Activated naive CD8-positive, alpha-beta T cell treated with anti-CD3 and anti-CD28 coated beads, Interleukin-2, amount 50 U/mL, for 24 hours (primary cell): ENCODE data around the gene RALB.
A peak's percentile ranks its signal among the peaks of the same experiment; 100 is the strongest.
"Not testable (repeated sequence)": the region's sequence is repeated elsewhere in the genome, so short reads cannot be mapped to it uniquely, and the experiment has no call there.

Source experiments
- ATAC-seq: fragments of 150-1000 bp; cut with Tn5 transposase; one replicate; pipeline ENCODE4 v1.10.0; 2021
- DNase-seq: peaks from one replicate; pipeline ENCODE4 v3.0.0; 2021
- H3K27ac Mint-ChIP-seq: one replicate; pipeline ENCODE4 v1.8.0; 2021; ENCODE audit warnings: mild to moderate bottlenecking, mixed read lengths
- H3K27me3 Mint-ChIP-seq: one replicate; pipeline ENCODE4 v1.8.0; 2021; ENCODE audit warnings: mixed read lengths
- H3K36me3 Mint-ChIP-seq: one replicate; pipeline ENCODE4 v1.8.0; 2021; ENCODE audit warnings: low read depth, mixed read lengths
- H3K4me1 Mint-ChIP-seq: one replicate; pipeline ENCODE4 v1.8.0; 2021; ENCODE audit warnings: mixed read lengths
- H3K4me3 Mint-ChIP-seq: one replicate; pipeline ENCODE4 v1.8.0; 2021; ENCODE audit warnings: mild to moderate bottlenecking, moderate library complexity, mixed read lengths
- H3K9me3 Mint-ChIP-seq: one replicate; pipeline ENCODE4 v1.8.0; 2021; ENCODE audit warnings: mixed read lengths

RALB gene

DNA sequence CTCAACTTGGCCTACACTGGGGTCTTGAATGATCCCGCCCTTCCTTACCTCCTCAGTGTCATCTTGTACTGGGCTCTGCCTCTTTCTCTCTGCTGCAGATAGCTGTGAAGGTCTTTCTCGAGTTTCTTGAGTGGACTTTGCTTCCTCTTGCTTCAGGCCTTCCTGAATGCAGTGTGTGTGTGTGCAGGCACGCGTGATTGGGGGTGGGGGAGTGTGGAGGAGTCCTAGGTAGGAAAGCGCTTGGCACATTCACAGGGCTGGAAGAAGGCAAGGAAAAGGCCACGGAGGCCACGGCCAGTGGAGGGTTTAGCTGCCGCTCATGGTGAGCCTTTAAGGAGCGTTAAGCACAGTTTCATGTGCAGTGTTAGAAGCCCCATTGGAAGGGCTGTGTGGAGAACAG is 5.5 kb downstream of the RALB start:
- Mint-ChIP-seq H3K36me3 (peaks cover 15% of the 10 kb centered on the region), H3K27me3 (no peaks in the 10 kb centered on the region), H3K4me1 (peaks cover 46% of the 10 kb centered on the region), H3K9me3 (peaks cover 9% of the 10 kb centered on the region), H3K4me3 (no peak overlapping the region), H3K27ac (no peak overlapping the region)
- no peak for ATAC-seq
- no peak for DNase-seq

DNA sequence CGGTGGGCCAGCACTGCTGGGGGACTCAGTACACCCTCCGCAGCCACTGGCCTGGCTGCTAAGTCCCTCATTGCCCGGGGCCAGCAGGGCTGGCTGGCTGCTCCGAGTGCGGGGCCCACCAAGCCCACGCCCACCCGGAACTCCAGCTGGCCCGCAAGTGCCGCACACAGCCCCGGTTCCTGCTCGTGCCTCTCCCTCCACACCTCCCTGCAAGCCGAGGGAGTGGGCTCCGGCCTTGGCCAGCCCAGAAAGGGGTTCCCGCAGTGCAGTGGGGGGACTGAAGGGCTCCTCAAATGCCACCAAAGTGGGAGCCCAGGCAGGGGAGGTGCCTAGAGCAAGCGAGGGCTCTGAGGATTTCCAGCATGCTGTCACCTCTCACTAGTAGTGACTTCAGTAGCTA is 7.3 kb downstream of the RALB start:
- H3K27ac Mint-ChIP-seq, H3K4me3 Mint-ChIP-seq, ATAC-seq, DNase-seq, H3K27me3 Mint-ChIP-seq, H3K9me3 Mint-ChIP-seq: not testable (repeated sequence)
- Mint-ChIP-seq H3K4me1 (peaks cover 36% of the 10 kb centered on the region), H3K36me3 (peaks cover 12% of the 10 kb centered on the region)

DNA sequence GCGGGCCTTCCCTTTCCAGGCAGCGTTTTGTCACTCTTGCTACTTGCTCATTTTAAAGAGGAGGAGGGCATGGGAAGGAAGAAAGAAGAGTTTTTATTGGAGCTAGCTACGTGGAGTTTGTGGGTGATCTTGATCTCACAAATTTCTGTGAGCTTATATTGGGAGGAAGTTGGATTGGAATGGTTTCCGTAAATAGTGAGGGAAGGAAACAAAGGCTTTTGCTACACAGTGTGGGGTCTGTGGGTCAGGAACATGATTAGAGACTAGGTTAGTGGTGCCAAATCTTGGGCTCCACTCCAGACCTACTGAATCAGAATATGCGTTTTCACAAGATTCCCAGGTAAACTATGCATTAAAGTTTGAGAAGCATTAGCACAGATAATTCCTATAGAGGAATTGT is 8.1 kb downstream of the RALB start:
- Mint-ChIP-seq H3K4me1 (peaks cover 35% of the 10 kb centered on the region), H3K9me3 (peaks cover 9% of the 10 kb centered on the region), H3K36me3 (peaks cover 12% of the 10 kb centered on the region), H3K27ac (no peak overlapping the region), H3K27me3 (no peaks in the 10 kb centered on the region), H3K4me3 (no peak overlapping the region)
- DNase-seq: no peak
- ATAC-seq: no peak

DNA sequence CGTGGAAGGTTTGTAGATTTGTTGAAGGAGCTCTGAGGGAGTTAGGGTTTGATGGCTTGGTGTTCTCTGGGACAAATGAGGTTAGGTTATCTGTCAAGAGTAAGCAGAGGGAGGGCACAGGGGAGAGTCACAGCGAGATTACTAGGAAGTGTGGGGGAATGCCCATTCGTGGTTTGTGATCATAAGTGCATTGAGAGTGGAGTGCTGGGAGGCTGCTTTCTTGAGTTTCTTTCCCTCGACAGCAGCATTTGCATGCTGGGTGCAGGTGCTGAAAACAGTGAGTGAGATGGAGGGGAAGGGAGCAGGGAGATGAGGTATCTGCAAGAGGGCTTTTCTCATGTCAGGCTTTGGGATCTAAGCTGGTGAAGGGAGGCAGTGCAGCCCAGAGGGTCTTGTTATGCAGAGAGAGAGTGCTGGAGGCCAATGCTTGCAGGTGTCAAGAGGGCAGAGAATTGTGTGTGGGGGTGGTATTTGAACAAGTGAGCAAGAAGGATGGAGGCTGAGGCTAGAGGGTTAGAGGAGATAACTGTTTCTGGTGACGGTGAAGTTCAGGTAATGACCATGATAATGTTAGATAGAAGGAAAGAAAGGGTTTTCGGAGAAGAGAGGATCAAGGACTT is 8.8 kb downstream of the RALB start:
- Mint-ChIP-seq H3K9me3 (peaks cover 9% of the 10 kb centered on the region), H3K27ac (no peak overlapping the region), H3K27me3 (no peaks in the 10 kb centered on the region), H3K4me1 (peaks cover 29% of the 10 kb centered on the region), H3K36me3 (peaks cover 12% of the 10 kb centered on the region), H3K4me3 (no peak overlapping the region)
- DNase-seq (peak; percentile 46), ATAC-seq (peak; percentile 97)

DNA sequence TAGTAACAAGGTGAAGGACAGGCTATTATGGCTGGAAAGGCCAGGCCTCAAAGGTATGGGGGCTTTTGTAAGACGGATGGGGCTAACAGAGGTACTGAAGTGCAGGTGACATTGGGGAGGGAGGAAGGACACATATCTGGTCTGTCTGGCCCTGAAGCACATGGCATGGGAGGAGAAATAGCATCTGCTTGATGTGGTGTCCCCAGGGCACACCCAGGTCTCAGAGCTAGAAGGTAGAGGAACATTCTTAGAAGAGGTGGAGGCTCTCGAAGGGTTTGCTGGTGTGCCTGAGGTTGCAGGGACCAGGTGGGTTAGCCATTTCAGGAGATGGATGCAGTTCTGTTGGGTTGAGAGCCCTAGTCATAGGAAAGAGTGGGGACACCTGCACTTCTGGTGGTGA is 9.5 kb downstream of the RALB start:
- Mint-ChIP-seq H3K27me3 (no peaks in the 10 kb centered on the region), H3K4me3 (no peak overlapping the region), H3K36me3 (peaks cover 11% of the 10 kb centered on the region), H3K9me3 (peaks cover 9% of the 10 kb centered on the region), H3K27ac (no peak overlapping the region), H3K4me1 (peaks cover 31% of the 10 kb centered on the region)
- ATAC-seq: no peak
- DNase-seq: no peak

DNA sequence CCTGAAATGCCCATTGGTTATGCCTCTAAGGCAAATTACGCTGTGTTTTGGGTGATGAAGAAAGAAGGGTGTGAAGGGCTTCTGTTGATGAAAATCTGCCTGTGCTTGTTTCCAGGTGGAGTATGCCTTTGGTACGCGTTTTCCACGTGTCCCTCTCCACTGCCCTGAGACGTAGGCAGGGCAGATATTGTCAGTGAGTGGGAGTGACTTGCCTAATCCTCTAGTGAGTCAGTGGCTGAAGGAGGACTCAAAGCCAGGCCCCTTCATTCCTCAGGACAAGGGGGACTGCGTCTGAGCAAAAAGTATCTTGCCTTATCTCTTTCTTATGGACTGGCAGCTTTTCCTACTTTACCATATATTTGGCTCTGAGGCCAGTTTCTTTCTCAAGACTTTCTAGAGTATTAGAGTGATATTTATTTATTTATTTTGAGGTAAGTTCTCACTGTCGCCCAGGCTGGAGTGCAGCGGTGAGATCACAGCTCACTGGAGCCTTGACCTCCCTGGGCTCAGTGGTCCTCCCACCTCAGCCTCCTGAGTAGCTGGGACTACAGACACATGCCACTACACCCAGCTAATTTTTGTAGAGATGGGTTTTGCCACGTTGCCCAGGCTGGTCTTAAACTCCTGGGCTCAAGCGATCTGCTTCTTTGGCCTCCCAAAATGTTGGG is 10.2 kb downstream of the RALB start:
- H3K27me3 Mint-ChIP-seq: no peaks in the 10 kb centered on the region
- no peak overlapping the region for H3K27ac Mint-ChIP-seq
- H3K4me1 Mint-ChIP-seq: peaks cover 30% of the 10 kb centered on the region
- peaks cover 10% of the 10 kb centered on the region for H3K36me3 Mint-ChIP-seq
- H3K9me3 Mint-ChIP-seq: peaks cover 9% of the 10 kb centered on the region
- ATAC-seq (no peak), DNase-seq (no peak)
- H3K4me3 Mint-ChIP-seq: no peak overlapping the region

DNA sequence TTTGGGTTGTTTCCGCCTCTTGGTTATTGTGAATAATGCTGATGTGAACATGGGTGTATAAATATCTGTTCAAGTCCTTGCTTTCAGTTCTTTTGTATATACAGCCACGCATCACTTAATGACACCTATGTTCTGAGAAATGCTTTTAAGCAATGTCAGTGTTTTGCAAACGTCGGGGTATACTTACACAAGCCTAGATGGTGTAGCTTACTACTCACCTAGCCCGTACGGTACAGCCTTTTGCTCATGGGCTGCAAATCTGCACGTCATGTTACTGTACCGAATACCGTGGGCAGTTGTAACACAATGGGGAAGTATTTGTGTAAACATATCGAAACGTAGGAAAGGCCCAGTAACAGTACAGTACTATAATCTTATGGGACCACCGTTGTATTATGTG is 12.4 kb downstream of the RALB start:
- H3K4me3 Mint-ChIP-seq: no peak overlapping the region

DNA sequence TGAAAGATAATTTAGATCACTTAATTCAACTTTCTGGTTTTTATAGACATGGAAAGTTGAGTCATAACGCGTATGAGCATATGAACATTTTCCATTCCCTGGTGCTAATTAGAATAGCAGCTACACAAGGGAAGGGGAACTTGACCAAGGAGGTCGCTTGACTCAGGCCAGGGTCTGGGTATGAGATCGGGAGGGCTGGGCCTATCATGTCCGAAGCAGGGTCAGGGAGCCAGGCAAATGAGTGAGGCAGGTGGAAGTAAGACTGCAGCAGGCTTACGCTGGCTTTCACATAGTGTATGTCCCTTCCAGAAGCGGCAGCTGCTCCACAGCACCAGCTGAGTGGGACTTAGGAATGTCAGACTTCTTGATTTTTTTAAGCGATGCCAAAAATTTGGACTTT is 14.7 kb downstream of the RALB start:
- Mint-ChIP-seq H3K36me3 (peaks cover 18% of the 10 kb centered on the region), H3K4me1 (peaks cover 33% of the 10 kb centered on the region), H3K27ac (peak overlapping the region; percentile 89), H3K4me3 (no peak overlapping the region), H3K9me3 (no peaks in the 10 kb centered on the region), H3K27me3 (no peaks in the 10 kb centered on the region)
- DNase-seq (no peak), ATAC-seq (peak; percentile 75)

More for the DNA sequence above, 12.4 kb downstream of the RALB start:
- ATAC-seq (no peak), DNase-seq (no peak)
- Mint-ChIP-seq H3K27ac (no peak overlapping the region), H3K27me3 (no peaks in the 10 kb centered on the region), H3K9me3 (no peaks in the 10 kb centered on the region), H3K36me3 (peaks cover 13% of the 10 kb centered on the region), H3K4me1 (peaks cover 29% of the 10 kb centered on the region)

DNA sequence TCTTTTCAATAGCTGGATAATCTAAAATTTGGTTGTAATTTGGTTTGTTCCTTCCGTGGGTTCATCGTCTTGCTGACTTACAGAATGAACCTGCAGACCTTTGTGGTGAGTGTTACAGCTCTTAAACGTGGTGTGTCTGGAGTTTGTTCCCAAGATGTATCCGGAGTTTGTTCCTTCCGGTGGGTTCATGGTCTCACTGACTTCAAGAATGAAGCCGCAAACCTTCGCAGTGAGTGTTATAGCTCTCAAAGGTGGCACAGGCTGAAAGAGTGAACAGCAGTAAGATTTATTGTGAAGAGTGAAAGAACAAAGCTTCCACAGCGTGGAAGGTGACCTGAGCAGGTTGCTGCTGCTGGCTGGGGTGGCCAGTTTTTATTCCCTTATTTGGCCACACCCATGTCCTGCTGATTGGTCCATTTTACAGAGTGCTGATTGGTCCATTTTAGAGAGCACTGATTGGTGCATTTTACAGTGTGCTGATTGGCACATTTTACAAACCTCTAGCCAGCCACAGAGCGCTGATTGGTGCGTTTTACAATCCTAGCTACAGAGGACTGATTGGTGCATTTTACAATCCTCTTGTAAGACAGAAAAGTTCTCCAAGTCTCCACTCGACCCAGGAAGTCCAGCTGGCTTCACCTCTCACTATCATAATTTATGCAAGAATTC is 16.6 kb downstream of the RALB start:
- Mint-ChIP-seq H3K27me3 (no peaks in the 10 kb centered on the region), H3K27ac (no peak overlapping the region), H3K4me3 (no peak overlapping the region), H3K9me3 (no peaks in the 10 kb centered on the region), H3K36me3 (peaks cover 19% of the 10 kb centered on the region), H3K4me1 (peaks cover 40% of the 10 kb centered on the region)
- ATAC-seq (no peak), DNase-seq (no peak)

DNA sequence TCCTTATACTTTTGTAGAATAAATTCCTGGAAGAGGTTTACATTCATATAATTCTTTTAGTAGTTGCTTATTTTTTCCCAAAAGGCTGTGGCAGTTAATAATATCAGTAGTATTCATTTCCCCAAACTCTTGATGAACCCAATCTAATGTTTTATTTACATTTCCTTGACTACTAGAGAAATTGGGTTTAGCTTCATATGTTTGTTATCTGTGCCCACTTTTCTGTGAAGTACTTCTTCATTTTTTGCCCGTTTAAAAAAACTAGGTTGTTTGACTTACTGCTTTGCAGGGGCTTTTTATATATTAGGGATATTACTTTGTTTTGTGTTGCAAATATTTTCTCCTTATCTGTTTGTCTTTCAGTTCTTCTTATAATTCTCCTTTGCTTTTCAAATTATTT is 17.2 kb downstream of the RALB start:
- no peaks in the 10 kb centered on the region for H3K9me3 Mint-ChIP-seq
- DNase-seq (no peak), ATAC-seq (no peak)
- no peaks in the 10 kb centered on the region for H3K27me3 Mint-ChIP-seq
- H3K27ac Mint-ChIP-seq: no peak overlapping the region
- H3K36me3 Mint-ChIP-seq: peaks cover 19% of the 10 kb centered on the region
- H3K4me3 Mint-ChIP-seq: no peak overlapping the region
- H3K4me1 Mint-ChIP-seq: peaks cover 38% of the 10 kb centered on the region

DNA sequence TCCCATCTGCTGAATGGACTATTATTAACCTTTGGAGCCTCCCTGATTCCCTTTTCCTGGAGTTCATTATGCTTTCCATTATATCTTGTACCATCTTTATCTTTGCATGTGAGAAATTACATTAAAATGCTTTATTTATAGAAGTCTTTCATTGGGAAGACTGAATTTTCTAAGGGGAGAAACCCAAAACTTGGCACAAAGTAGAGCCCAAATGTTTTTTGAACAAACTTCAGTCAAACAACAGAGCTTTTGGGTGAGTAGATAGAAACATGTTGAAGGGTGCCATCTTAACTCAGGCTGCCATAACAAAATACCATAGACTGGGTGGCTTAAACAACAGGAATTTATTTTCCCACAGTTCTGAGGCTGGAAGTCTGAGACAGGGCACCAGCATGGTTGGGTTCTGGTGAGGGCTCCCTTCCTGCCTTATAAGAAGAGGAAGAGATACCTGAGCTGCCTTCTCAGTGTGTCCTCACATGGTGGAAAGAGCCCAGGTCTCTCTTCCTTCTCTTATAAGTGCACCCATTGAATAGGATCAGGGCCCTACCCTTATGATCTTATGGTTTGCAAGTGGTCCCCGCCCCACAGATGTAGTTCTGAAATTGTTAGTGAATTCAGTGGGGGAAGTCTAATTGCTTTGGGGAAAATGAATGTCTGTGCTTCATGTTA is 19.2 kb downstream of the RALB start:
- peaks cover 22% of the 10 kb centered on the region for H3K36me3 Mint-ChIP-seq
- H3K4me1 Mint-ChIP-seq: peaks cover 26% of the 10 kb centered on the region
- H3K27ac Mint-ChIP-seq: no peak overlapping the region
- DNase-seq (no peak), ATAC-seq (no peak)
- H3K27me3 Mint-ChIP-seq: no peaks in the 10 kb centered on the region
- peaks cover 5% of the 10 kb centered on the region for H3K9me3 Mint-ChIP-seq
- no peak overlapping the region for H3K4me3 Mint-ChIP-seq

DNA sequence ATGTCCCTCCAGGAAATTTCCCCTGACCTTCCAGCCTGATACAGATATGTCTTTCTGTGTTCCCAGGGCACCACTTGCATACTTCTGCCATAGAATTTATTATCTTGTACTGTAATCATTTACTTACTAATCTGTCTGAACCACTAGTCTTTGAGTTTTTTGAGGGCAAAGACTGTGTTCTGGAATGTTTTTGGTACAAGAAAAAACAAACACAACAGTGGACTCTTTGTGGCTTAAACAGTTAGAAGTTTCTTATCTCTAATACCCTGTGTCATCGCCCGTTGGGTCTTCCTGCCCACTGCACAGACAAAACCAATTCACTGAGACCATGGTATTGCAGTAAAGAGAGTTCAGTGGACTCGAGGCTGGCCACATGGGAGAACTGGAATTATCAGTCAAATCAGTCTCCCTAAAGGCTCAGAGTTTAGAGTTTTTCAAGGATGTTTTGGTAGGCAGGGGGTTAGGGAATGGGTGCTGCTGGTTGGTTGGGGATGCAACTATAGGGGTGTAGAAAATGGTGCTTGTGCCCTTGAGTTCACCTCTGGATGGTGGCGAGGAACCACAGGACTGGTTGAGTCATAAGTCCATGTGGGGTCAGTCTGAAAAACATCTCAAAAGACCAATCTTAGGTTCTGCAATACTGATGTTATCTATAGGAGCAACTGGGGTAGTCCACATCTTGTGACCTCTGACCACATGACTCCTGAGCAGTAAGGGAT is 20.3 kb downstream of the RALB start:
- Mint-ChIP-seq H3K4me1 (peaks cover 19% of the 10 kb centered on the region), H3K4me3 (no peak overlapping the region), H3K36me3 (peaks cover 22% of the 10 kb centered on the region), H3K9me3 (peaks cover 5% of the 10 kb centered on the region), H3K27me3 (no peaks in the 10 kb centered on the region), H3K27ac (no peak overlapping the region)
- ATAC-seq (no peak), DNase-seq (no peak)

DNA sequence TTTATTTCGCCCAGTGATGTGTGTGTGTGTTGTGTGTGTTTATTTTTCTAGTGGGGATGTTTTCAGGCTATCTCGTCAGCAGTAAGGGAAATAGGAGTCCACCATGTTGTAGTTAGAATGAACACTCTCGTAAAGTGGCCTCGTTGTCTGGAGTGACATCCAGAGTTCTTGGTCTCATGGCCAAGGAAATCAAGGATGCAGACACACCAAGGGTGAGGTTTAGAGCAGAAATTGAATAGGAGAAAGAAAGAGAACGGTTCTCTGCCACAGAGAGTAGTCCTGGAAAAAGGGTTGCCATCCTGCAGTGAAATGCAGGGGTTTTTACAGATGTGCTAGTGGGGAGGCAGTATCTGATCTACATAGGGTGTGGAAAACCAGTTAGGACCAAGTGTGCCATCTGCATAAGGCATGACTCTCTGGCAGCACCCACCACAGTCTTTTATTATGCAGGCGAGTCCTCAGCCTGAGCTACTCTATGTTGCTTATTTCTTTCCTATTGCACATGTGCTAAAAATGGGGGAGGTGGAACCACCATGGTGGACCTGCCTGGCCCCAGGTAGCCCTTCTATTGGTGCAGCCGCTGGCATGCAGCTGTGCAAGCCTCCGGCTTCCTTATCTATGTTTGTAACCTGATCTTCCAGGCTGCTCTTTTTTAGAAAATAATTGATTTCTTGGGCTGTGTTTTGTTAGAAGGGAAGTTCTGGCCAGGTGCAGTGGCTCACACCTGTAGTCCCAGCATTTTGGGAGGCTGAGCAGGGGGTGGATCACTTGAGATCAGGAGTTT is 23.2 kb downstream of the RALB start:
- peaks cover 8% of the 10 kb centered on the region for H3K4me1 Mint-ChIP-seq
- no peak overlapping the region for H3K4me3 Mint-ChIP-seq
- H3K36me3 Mint-ChIP-seq: peaks cover 26% of the 10 kb centered on the region
- no peaks in the 10 kb centered on the region for H3K27me3 Mint-ChIP-seq
- ATAC-seq: no peak
- no peak overlapping the region for H3K27ac Mint-ChIP-seq
- no peak for DNase-seq
- peaks cover 5% of the 10 kb centered on the region for H3K9me3 Mint-ChIP-seq
